Measurements from ENCODE around the gene HOXA3. TPM values are rescaled to one million over a fixed set of nuclear protein-coding genes. Genes with fewer than 3 reads are reported as not detected.

The HOXA3 gene
- total RNA-seq, 1 experiment from 2014 or later: 10.0 TPM

Other genes with a start within 250 kb of the HOXA3 start
- 2.5 to 4.0 TPM (median 3.5 TPM) in 5 replicates for gene HOXA1, start 56.6 kb downstream of the HOXA3 start, total RNA-seq (2022; extraction: Qiagen RNA extraction)
- gene HOXA2, start 49.9 kb downstream of the HOXA3 start, total RNA-seq (2022; extraction: Qiagen RNA extraction): 0.84 to 1.2 TPM (median 0.90 TPM) in 5 replicates
- gene HOXA4, start 21.8 kb downstream of the HOXA3 start, total RNA-seq (2022; extraction: Qiagen RNA extraction): 1.5 to 2.7 TPM (median 2.3 TPM) in 5 replicates
- 3.9 to 7.1 TPM (median 5.3 TPM) in 5 replicates for gene HOXA5, start 8.9 kb downstream of the HOXA3 start, total RNA-seq (2022; extraction: Qiagen RNA extraction)
- 1.5 to 2.2 TPM (median 1.8 TPM) in 5 replicates for gene HOXA6, start 4.8 kb downstream of the HOXA3 start, total RNA-seq (2022; extraction: Qiagen RNA extraction)
- 4.4 to 5.5 TPM (median 4.9 TPM) in 5 replicates for gene HOXA7, start 4.1 kb upstream of the HOXA3 start, total RNA-seq (2022; extraction: Qiagen RNA extraction)
- 0.49 to 1.1 TPM (median 0.63 TPM) in 5 replicates for gene HOXA9, start 13.0 kb upstream of the HOXA3 start, total RNA-seq (2022; extraction: Qiagen RNA extraction)
- 6.7 to 8.3 TPM (median 7.4 TPM) in 5 replicates for gene HOXA10, start 21.7 kb upstream of the HOXA3 start, total RNA-seq (2022; extraction: Qiagen RNA extraction)
- 0.54 to 0.79 TPM (median 0.77 TPM) in 5 replicates for gene HOXA11, start 32.6 kb upstream of the HOXA3 start, total RNA-seq (2022; extraction: Qiagen RNA extraction)
- gene HOXA13, start 47.5 kb upstream of the HOXA3 start, total RNA-seq (2022; extraction: Qiagen RNA extraction): 1.6 to 2.1 TPM (median 1.9 TPM) in 5 replicates
- gene EVX1, start 90.2 kb upstream of the HOXA3 start, total RNA-seq (2022; extraction: Qiagen RNA extraction): 0.05 to 0.12 TPM (median 0.07 TPM) in 3 of 5 replicates, not detected in the others